Ectodermal cell (in vitro differentiated cells): ENCODE results near the gene ADGRE3.

Source experiments
- H3K27ac ChIP-seq: 2 replicates; pipeline ENCODE4 v1.7.0; 2013; ENCODE audit warnings: mild to moderate bottlenecking, low read depth, low read length; ENCODE audit not compliant: insufficient read depth, poor library complexity, severe bottlenecking
- H3K27me3 ChIP-seq: 2 replicates; pipeline ENCODE4 v1.7.0; 2013; ENCODE audit warnings: mild to moderate bottlenecking, low read length; ENCODE audit not compliant: insufficient read depth, control insufficient read depth, poor library complexity, severe bottlenecking
- H3K36me3 ChIP-seq: one replicate; pipeline ENCODE4 v1.7.0; 2013; ENCODE audit warnings: low read length; ENCODE audit not compliant: control insufficient read depth, insufficient read depth
- H3K4me1 ChIP-seq: one replicate; pipeline ENCODE4 v1.7.0; 2013; ENCODE audit warnings: low read length; ENCODE audit not compliant: control insufficient read depth, insufficient read depth
- H3K4me3 ChIP-seq: 2 replicates; pipeline ENCODE4 v1.7.0; 2013; ENCODE audit warnings: low read depth, low read length, control low read depth; ENCODE audit not compliant: insufficient read depth
- H3K9me3 ChIP-seq: 2 replicates; pipeline ENCODE4 v1.7.0; 2013; ENCODE audit warnings: mild to moderate bottlenecking, low read length, moderate library complexity; ENCODE audit not compliant: control insufficient read depth
- WGBS, 2 experiments: methylation state at CpG; one replicate each; pipeline ENCODE4 v1.1.7; 2013; ENCODE audit warnings: missing lambda C conversion rate in 2 of 2; 5-methylcytosine and 5-hydroxymethylcytosine counted together

Gene ADGRE3

GRCh38 chr19:14577264-14577663 lies 97.4 kb downstream of the ADGRE3 start:
- WGBS, 2 experiments: 89% methylated on average over 5 of the region's 5 CpGs
- Histone ChIP-seq H3K4me3 (no peak overlapping the region), H3K4me1 (no peaks in the 10 kb centered on the region)

GRCh38 chr19:14576363-14576762 lies 98.3 kb downstream of the ADGRE3 start:
- WGBS, 2 experiments: 85 to 90% methylated on average over 7 to 8 of the region's 8 CpGs
- Histone ChIP-seq H3K9me3 (no peaks in the 10 kb centered on the region), H3K4me3 (no peak overlapping the region), H3K27me3 (no peaks in the 10 kb centered on the region), H3K27ac (no peak overlapping the region), H3K36me3 (no peaks in the 10 kb centered on the region), H3K4me1 (no peaks in the 10 kb centered on the region)

More at GRCh38 chr19:14577264-14577663, 97.4 kb downstream of the ADGRE3 start:
- Histone ChIP-seq H3K27ac (no peak overlapping the region), H3K27me3 (no peaks in the 10 kb centered on the region), H3K36me3 (no peaks in the 10 kb centered on the region), H3K9me3 (no peaks in the 10 kb centered on the region)

GRCh38 chr19:14575428-14575980 lies 99.1 kb downstream of the ADGRE3 start:
- Histone ChIP-seq H3K27ac (no peak overlapping the region), H3K36me3 (no peaks in the 10 kb centered on the region), H3K4me1 (peaks cover 7% of the 10 kb centered on the region), H3K27me3 (no peaks in the 10 kb centered on the region), H3K4me3 (no peak overlapping the region), H3K9me3 (no peaks in the 10 kb centered on the region)
- WGBS, 2 experiments: 86 to 89% methylated on average over 6 of the region's 6 CpGs

DNA sequence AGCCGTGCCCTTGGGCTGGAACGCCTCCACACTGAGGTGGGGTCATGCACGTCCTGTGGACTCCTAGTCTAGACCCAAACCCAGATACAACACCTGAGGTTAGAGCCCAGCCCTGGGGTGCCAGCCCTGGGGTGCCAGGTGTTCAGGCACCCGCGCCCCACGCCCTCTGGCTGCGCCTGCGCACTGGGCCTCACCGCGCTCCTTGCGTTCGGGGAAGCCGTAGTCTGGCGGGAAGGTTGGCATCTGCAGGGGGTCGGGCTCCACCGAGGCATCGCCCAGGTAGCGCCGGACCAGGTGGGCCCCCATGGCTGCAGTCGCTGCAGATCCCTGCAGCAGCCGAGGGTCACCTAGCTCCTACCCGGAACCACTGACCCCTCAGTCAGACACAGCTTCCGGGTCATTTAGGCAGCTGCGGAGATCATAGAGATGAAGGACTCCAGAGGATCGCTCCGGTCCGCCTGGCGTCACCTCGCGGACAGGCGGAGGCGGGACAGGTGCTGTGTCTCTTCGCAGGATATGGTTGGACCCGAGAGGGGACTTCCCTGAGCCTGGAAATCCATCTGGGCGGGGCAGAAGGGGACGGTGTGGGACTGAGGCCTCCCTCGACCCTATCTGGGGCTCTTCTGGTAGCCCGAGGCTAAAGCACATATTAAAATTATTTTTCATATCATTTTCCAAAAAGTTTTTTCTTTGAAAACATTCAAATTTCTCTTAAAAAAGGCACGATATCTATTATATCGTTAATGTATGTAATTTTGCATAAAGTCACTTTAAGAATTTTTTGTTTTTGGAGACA lies 102.8 kb downstream of the ADGRE3 start, which contains the start of gene NDUFB7:
Gene NDUFB7 (minus strand): TSS at position 372 of the 796 bp plus-strand sequence. CDS start 66 bp downstream, at position 306.
- no peaks in the 10 kb centered on the region for H3K36me3 ChIP-seq
- no peak within 1 kb of the TSS for H3K27ac ChIP-seq
- H3K9me3 ChIP-seq: no peaks in the 10 kb centered on the region
- H3K4me3 ChIP-seq: peak within 1 kb of the TSS; percentile 100
- H3K4me1 ChIP-seq: peaks cover 7% of the 10 kb centered on the region
- WGBS, 2 experiments: 1 to 4% methylated on average over 38 to 40 of the region's 40 CpGs
- H3K27me3 ChIP-seq: no peaks in the 10 kb centered on the region

GRCh38 chr19:14570864-14571527 lies 103.6 kb downstream of the ADGRE3 start:
- no peaks in the 10 kb centered on the region for H3K27me3 ChIP-seq
- 66 to 68% methylated on average over 22 of the region's 22 CpGs for WGBS, 2 experiments
- peak overlapping the region; percentile 100 for H3K4me3 ChIP-seq
- no peak overlapping the region for H3K27ac ChIP-seq
- peaks cover 2% of the 10 kb centered on the region for H3K36me3 ChIP-seq
- peaks cover 7% of the 10 kb centered on the region for H3K4me1 ChIP-seq
- no peaks in the 10 kb centered on the region for H3K9me3 ChIP-seq
